HepG2 (cell line): Measurements from ENCODE around the gene LEPR. TPM values are rescaled to one million over a fixed set of nuclear protein-coding genes. Genes with fewer than 3 reads are reported as not detected.

ENCODE experiments used
- ATAC-seq: fragments of 200-7000 bp; cut with Tn5 transposase; 3 replicates; pipeline ENCODE4 v1.9.1; 2020; ENCODE audit warnings: mild to moderate bottlenecking, moderate library complexity
- BruUV-seq: library from RNA; stranded (reverse); fragments of 400-500 nt; replicated peaks from 2 replicates; lab custom pipeline; 2021; lab: Mats Ljungman, UMichigan
- CTCF ChIA-PET: fragments of 300-600 bp; formaldehyde crosslinking; extraction: SDS; loops from one replicate; lab custom pipeline; 2021; ENCODE audit warnings: low total read pairs, inconsistent platforms, low intra/inter-chr PET ratio; lab: Yijun Ruan, JAX
- POLR2A ChIA-PET: fragments of 350-600 bp; sonication (Branson Sonifier 250); formaldehyde crosslinking; loops from one replicate; lab custom pipeline; 2020; ENCODE audit warnings: antibody characterized with exemption, inconsistent platforms; lab: Yijun Ruan, JAX
- DNase-seq: peaks from one replicate; pipeline ENCODE4 v3.0.0-alpha.2; 2015; ENCODE audit warnings: low spot score
- FAIRE-seq: peaks from 3 replicates; lab custom pipeline; 2011; peaks lifted over from hg19 to GRCh38; lab: Jason Lieb, UNC
- H2AFZ ChIP-seq: one replicate; pipeline ENCODE4 v1.6.1; 2011; ENCODE audit warnings: low read length, inconsistent platforms
- H3K27ac ChIP-seq: fragments of 300-600 bp; 3 replicates; pipeline ENCODE4 v1.8.0; 2011; ENCODE audit warnings: mixed run types, mild to moderate bottlenecking, mixed read lengths, low read length, inconsistent platforms; ENCODE audit not compliant: insufficient read depth; ENCODE audit errors: extremely low read length
- H3K27me3 ChIP-seq, 2 experiments: fragments of 200-600 bp in 1 of 2; 2 replicates in 1 of 2; 3 replicates in 1 of 2; pipeline versions ENCODE4 v1.6.0 to v1.8.0; 2011; ENCODE audit warnings: low read length in 2 of 2, mild to moderate bottlenecking in 2 of 2, moderate library complexity in 2 of 2, inconsistent platforms in 1 of 2; ENCODE audit not compliant: insufficient read depth in 2 of 2, control insufficient read depth in 1 of 2
- H3K36me3 ChIP-seq, 2 experiments: fragments of 200-600 bp in 1 of 2; replicated peaks in 1 of 2; 2 replicates in 1 of 2; 3 replicates in 1 of 2; pipeline versions ENCODE4 v1.5.1 to v1.8.0; 2011; ENCODE audit warnings: low read length in 2 of 2, inconsistent platforms in 1 of 2; ENCODE audit not compliant: insufficient read depth in 2 of 2, control insufficient read depth in 1 of 2
- H3K4me1 ChIP-seq: 2 replicates; pipeline ENCODE4 v1.5.1; 2012; ENCODE audit warnings: low read length, inconsistent platforms; ENCODE audit not compliant: insufficient read depth
- H3K4me2 ChIP-seq: 2 replicates; pipeline ENCODE4 v1.6.0; 2011; ENCODE audit warnings: low read depth, low read length, inconsistent platforms
- H3K4me3 ChIP-seq, 3 experiments: fragments of 200-600 bp in 1 of 3; sonication (generic), shearing (Covaris generic) in 1 of 3; replicated peaks in 1 of 3; 2 replicates each; pipeline ENCODE4 v1.5.1; 2011 to 2016; ENCODE audit warnings: low read length in 3 of 3, inconsistent platforms in 2 of 3, low read depth in 2 of 3, mild to moderate bottlenecking in 2 of 3, control low read depth in 1 of 3, mixed read lengths in 1 of 3; ENCODE audit not compliant: insufficient read depth in 1 of 3
- H3K79me2 ChIP-seq: one replicate; pipeline ENCODE4 v1.6.1; 2011; ENCODE audit warnings: low read length, inconsistent platforms; ENCODE audit not compliant: insufficient read depth
- H3K9ac ChIP-seq: 2 replicates; pipeline ENCODE4 v1.6.0; 2011; ENCODE audit warnings: mild to moderate bottlenecking, low read depth, low read length, inconsistent platforms; ENCODE audit not compliant: insufficient read depth
- H3K9me3 ChIP-seq: 2 replicates; pipeline ENCODE4 v1.5.1; 2012; ENCODE audit warnings: mild to moderate bottlenecking, low read length
- H4K20me1 ChIP-seq: 2 replicates; pipeline ENCODE4 v1.6.0; 2011; ENCODE audit warnings: inconsistent platforms, mild to moderate bottlenecking, low read length, moderate library complexity; ENCODE audit not compliant: insufficient read depth
- ETV5 ChIP-seq: IDR thresholded peaks from 2 replicates; pipeline ENCODE4 v1.6.1; 2018; ENCODE audit warnings: missing biosample characterization, missing genetic modification reagents, inconsistent platforms, borderline replicate concordance
- KLF9 ChIP-seq: IDR thresholded peaks from 2 replicates; pipeline ENCODE4 v1.6.1; 2016; ENCODE audit warnings: low read depth
- MBD4 ChIP-seq: IDR thresholded peaks from 2 replicates; pipeline ENCODE4 v1.6.1; 2012; ENCODE audit warnings: low read length, inconsistent platforms, borderline replicate concordance
- ZBTB7A ChIP-seq: sonication (generic); formaldehyde crosslinking; IDR thresholded peaks from 2 replicates; pipeline ENCODE4 v1.8.0; 2022; ENCODE audit warnings: mild to moderate bottlenecking, missing genetic modification reagents
- ZNF17 ChIP-seq: sonication (generic); formaldehyde crosslinking; IDR thresholded peaks from 2 replicates; pipeline ENCODE4 v1.5.0; 2020; ENCODE audit warnings: mild to moderate bottlenecking, missing genetic modification reagents
- ZNF282 ChIP-seq: fragments of 450-650 bp; IDR thresholded peaks from 2 replicates; pipeline ENCODE4 v1.6.1; 2018; ENCODE audit not compliant: partially characterized antibody
- ZNF543 ChIP-seq: sonication (generic); formaldehyde crosslinking; IDR thresholded peaks from 2 replicates; pipeline ENCODE4 v1.4.0; 2020; ENCODE audit warnings: mild to moderate bottlenecking, missing genetic modification reagents
- ZNF547 ChIP-seq: sonication (generic); formaldehyde crosslinking; IDR thresholded peaks from 2 replicates; pipeline ENCODE4 v1.5.1; 2020; ENCODE audit warnings: mild to moderate bottlenecking, missing genetic modification reagents
- ZNF629 ChIP-seq: sonication (generic); formaldehyde crosslinking; conservative IDR thresholded peaks from 2 replicates; pipeline ENCODE4 v1.5.0; 2020; ENCODE audit warnings: missing genetic modification reagents
- WGBS: methylation state at CpG from one replicate; pipeline ENCODE4 v1.1.6; 2017; ENCODE audit warnings: low lambda C conversion rate; 5-methylcytosine and 5-hydroxymethylcytosine counted together
- in situ Hi-C: cut with HindIII; loops from 2 replicates; pipeline ENCODE4 v1.10.0; 2017; ENCODE audit warnings: low pct_unique_long_range_greater_than_20kb; ENCODE audit not compliant: extremely low pct_ligation_motif_present
- intact Hi-C: fragments of 100-400 bp; cut with micrococcal nuclease; formaldehyde crosslinking; loops from one replicate; pipeline ENCODE4 v1.10.0; 2022; ENCODE audit not compliant: unreplicated experiment
- polyA plus RNA-seq, 8 experiments: library from polyadenylated mRNA; depleted of rRNA in 3 of 8; stranded (reverse) in 7 of 8; unstranded in 1 of 8; fragments of >200 nt; fragmentation: Illumina TruSeq in 4 of 8; extraction: Trizol in 4 of 8; gene quantifications; 2 replicates each; pipeline versions ENCODE4 v1.2.1 to v1.2.3, GENCODE V29; 2011 to 2016; ENCODE audit warnings: low read depth in 4 of 8, missing spikeins in 1 of 8, mixed read lengths in 1 of 8; ENCODE audit not compliant: insufficient read depth in 1 of 8
- total RNA-seq, 5 experiments: library from RNA; depleted of rRNA; stranded (reverse); fragments of >200 nt; fragmentation: Illumina TruSeq; extraction: Trizol; gene quantifications; 2 replicates each; pipeline ENCODE4 v1.2.3, GENCODE V29; 2016; ENCODE audit warnings: low read depth in 1 of 5
- TF ChIP-seq, protein P1 (sequence below): sonication (generic); formaldehyde crosslinking; IDR thresholded peaks from 2 replicates; pipeline ENCODE4 v1.4.0; 2020; ENCODE audit warnings: mild to moderate bottlenecking, missing genetic modification reagents, borderline replicate concordance
- TF ChIP-seq, protein P2 (sequence below): sonication (generic); formaldehyde crosslinking; IDR thresholded peaks from 2 replicates; pipeline ENCODE4 v1.5.0; 2020; ENCODE audit warnings: missing genetic modification reagents, mild to moderate bottlenecking, borderline replicate concordance
- TF ChIP-seq, protein P3 (sequence below): sonication (generic); formaldehyde crosslinking; IDR thresholded peaks from 2 replicates; pipeline ENCODE4 v1.4.0; 2020; ENCODE audit warnings: missing genetic modification reagents

Gene LEPR
- total and polyA plus RNA-seq, 2 of the 13 experiments (the other 11 are each of a cell fraction or from before 2014, with no cell fraction given): 0.60 to 1.7 TPM

DNA sequence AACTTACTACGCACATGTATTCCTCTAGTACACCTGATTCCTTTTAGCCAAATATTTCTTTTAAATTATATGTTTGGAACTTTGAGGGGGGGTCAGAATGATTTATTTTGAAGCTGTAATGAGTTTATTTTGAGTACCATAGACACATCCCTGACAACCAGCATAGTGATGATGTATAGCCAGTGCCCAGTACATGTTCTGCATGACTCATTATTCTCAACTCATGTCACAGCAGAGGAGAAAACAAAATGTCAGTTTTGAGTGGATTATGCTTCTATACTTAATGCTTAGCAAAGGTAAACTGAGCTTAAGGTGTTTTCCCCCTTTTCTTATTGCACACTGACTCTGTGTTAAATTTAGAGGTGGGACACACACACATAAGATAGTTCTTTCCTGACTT is 22.4 kb upstream of the LEPR start (continued):
- TF ChIP-seq, protein P1, sequence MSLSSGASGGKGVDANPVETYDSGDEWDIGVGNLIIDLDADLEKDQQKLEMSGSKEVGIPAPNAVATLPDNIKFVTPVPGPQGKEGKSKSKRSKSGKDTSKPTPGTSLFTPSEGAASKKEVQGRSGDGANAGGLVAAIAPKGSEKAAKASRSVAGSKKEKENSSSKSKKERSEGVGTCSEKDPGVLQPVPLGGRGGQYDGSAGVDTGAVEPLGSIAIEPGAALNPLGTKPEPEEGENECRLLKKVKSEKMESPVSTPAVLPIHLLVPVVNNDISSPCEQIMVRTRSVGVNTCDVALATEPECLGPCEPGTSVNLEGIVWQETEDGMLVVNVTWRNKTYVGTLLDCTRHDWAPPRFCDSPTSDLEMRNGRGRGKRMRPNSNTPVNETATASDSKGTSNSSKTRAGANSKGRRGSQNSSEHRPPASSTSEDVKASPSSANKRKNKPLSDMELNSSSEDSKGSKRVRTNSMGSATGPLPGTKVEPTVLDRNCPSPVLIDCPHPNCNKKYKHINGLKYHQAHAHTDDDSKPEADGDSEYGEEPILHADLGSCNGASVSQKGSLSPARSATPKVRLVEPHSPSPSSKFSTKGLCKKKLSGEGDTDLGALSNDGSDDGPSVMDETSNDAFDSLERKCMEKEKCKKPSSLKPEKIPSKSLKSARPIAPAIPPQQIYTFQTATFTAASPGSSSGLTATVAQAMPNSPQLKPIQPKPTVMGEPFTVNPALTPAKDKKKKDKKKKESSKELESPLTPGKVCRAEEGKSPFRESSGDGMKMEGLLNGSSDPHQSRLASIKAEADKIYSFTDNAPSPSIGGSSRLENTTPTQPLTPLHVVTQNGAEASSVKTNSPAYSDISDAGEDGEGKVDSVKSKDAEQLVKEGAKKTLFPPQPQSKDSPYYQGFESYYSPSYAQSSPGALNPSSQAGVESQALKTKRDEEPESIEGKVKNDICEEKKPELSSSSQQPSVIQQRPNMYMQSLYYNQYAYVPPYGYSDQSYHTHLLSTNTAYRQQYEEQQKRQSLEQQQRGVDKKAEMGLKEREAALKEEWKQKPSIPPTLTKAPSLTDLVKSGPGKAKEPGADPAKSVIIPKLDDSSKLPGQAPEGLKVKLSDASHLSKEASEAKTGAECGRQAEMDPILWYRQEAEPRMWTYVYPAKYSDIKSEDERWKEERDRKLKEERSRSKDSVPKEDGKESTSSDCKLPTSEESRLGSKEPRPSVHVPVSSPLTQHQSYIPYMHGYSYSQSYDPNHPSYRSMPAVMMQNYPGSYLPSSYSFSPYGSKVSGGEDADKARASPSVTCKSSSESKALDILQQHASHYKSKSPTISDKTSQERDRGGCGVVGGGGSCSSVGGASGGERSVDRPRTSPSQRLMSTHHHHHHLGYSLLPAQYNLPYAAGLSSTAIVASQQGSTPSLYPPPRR: no peak
- TF ChIP-seq ZNF547 (CRISPR knock-in tag) (no peak), MBD4 (no peak), ZBTB7A (no peak), ETV5 (no peak), ZNF282 (no peak)
- TF ChIP-seq, protein P2, sequence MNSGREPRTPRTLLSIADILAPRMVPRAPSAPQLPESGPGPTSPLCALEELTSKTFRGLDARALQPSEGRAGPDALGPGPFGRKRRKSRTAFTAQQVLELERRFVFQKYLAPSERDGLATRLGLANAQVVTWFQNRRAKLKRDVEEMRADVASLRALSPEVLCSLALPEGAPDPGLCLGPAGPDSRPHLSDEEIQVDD (CRISPR knock-in tag): no peak

DNA sequence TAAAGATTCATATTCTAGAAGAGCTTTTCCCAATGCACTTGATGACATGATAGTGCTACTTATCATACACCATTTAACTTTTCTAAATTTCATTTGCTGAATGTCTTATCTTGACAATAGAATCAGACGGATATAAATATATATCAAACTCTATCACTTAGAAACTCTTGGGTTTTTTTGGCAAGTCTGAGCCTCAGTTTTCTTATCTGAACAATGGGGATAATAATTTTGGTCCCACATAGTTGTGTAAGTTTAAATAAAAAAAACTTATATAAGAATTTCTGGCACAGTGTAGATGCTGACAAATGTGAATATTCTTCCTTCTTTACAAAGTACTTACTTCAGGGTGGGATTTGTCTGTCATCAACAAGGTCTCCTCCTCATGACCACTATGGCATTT is 21.5 kb upstream of the LEPR start:
- in situ Hi-C loops (no loop called here), intact Hi-C loops (no loop called here)
- Histone ChIP-seq H3K4me2 (no peak overlapping the region), H3K79me2 (no peaks in the 10 kb centered on the region), H3K4me1 (peaks cover 11% of the 10 kb centered on the region), H4K20me1 (no peaks in the 10 kb centered on the region), H3K9me3 (no peaks in the 10 kb centered on the region), H3K9ac (no peak overlapping the region), H3K4me3 (no peak overlapping the region), H3K27ac (no peak overlapping the region), H2AFZ (no peak overlapping the region), H3K36me3 (no peaks in the 10 kb centered on the region), H3K27me3 (no peaks in the 10 kb centered on the region)
- no peak for ATAC-seq
- CTCF ChIA-PET: no interaction called here
- no peak for DNase-seq
- 86% methylated on average over 1 of the region's 1 CpG for WGBS
- POLR2A ChIA-PET: no interaction called here
- no peak for FAIRE-seq
- no peak for TF ChIP-seq ZNF17 (CRISPR knock-in tag)
- TF ChIP-seq KLF9 (CRISPR knock-in tag): no peak
- TF ChIP-seq ZNF629 (CRISPR knock-in tag): peak; percentile 47; the same call in 1 of the 2 replicates
- TF ChIP-seq, protein P3, sequence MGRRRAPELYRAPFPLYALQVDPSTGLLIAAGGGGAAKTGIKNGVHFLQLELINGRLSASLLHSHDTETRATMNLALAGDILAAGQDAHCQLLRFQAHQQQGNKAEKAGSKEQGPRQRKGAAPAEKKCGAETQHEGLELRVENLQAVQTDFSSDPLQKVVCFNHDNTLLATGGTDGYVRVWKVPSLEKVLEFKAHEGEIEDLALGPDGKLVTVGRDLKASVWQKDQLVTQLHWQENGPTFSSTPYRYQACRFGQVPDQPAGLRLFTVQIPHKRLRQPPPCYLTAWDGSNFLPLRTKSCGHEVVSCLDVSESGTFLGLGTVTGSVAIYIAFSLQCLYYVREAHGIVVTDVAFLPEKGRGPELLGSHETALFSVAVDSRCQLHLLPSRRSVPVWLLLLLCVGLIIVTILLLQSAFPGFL (CRISPR knock-in tag): no peak
- TF ChIP-seq ZNF543 (CRISPR knock-in tag): no peak
- BruUV-seq: no TSS peak
